SK-N-SH (cell line): Measurements from ENCODE around the gene GSG1L.

Source experiments
- FOXM1 ChIP-seq: IDR thresholded peaks from 2 replicates; pipeline ENCODE4 v1.4.0; 2012; ENCODE audit warnings: low read depth, mild to moderate bottlenecking
- POLR2AphosphoS5 ChIP-seq: IDR thresholded peaks from 2 replicates; pipeline ENCODE4 v1.6.1; 2012; ENCODE audit warnings: low read depth, low read length
- RFX5 ChIP-seq: IDR thresholded peaks from 2 replicates; pipeline ENCODE4 v1.6.1; 2012; ENCODE audit warnings: mild to moderate bottlenecking, improper control_type of control experiment, low read length
- TF ChIP-seq, protein P1 (sequence below): fragments of 200-600 bp; sonication (generic); IDR thresholded peaks from 2 replicates; pipeline ENCODE4 v1.6.1; 2017; ENCODE audit warnings: antibody characterized with exemption, mild to moderate bottlenecking, moderate library complexity
- TF ChIP-seq, protein P2 (sequence below): IDR thresholded peaks from 2 replicates; pipeline ENCODE4 v1.4.0; 2012; ENCODE audit warnings: low read depth, borderline replicate concordance
- TF ChIP-seq, protein P3 (sequence below): IDR thresholded peaks from 2 replicates; pipeline ENCODE4 v1.6.1; 2012; ENCODE audit warnings: mild to moderate bottlenecking, low read depth, low read length, moderate library complexity
- TF ChIP-seq, protein P4 (sequence below): fragments of 150-350 bp; IDR thresholded peaks from 2 replicates; pipeline ENCODE4 v1.6.1; 2017; ENCODE audit warnings: antibody characterized with exemption, low read length, low read depth, borderline replicate concordance

DNA sequence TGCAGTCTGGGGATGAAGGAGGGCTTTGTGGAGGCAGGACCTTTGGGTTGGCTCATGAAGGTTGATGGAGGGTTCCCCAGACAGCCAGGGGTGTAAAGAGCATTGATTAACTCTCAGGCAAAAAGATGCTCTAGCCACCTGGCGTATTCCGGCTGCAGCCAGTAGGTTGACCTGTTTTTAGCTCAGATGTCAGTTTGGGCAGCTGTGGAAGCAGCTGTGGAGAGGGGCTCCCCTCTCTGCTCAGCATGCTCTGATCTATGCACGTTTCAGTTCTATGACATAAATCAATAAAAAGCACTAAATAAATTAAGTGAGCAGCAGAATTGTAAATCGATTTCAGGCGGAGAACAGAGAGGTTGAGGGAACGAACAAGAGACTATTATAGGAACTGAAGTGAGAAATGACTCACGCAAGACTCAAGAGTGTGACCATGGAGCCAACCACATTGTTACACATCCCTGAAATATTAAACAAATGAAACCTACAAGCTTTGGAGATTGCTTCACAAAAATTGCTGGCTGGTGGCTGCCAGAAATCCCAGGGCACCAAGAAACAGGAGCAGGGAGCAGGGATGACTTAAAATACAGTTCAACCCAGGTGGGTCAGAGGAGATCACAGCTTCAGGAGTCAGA, 111.9 kb downstream of the GSG1L start:
- TF ChIP-seq, protein P1, sequence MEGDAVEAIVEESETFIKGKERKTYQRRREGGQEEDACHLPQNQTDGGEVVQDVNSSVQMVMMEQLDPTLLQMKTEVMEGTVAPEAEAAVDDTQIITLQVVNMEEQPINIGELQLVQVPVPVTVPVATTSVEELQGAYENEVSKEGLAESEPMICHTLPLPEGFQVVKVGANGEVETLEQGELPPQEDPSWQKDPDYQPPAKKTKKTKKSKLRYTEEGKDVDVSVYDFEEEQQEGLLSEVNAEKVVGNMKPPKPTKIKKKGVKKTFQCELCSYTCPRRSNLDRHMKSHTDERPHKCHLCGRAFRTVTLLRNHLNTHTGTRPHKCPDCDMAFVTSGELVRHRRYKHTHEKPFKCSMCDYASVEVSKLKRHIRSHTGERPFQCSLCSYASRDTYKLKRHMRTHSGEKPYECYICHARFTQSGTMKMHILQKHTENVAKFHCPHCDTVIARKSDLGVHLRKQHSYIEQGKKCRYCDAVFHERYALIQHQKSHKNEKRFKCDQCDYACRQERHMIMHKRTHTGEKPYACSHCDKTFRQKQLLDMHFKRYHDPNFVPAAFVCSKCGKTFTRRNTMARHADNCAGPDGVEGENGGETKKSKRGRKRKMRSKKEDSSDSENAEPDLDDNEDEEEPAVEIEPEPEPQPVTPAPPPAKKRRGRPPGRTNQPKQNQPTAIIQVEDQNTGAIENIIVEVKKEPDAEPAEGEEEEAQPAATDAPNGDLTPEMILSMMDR: no peak
- TF ChIP-seq FOXM1 (no peak), POLR2AphosphoS5 (no peak), RFX5 (no peak)
- TF ChIP-seq, protein P2, sequence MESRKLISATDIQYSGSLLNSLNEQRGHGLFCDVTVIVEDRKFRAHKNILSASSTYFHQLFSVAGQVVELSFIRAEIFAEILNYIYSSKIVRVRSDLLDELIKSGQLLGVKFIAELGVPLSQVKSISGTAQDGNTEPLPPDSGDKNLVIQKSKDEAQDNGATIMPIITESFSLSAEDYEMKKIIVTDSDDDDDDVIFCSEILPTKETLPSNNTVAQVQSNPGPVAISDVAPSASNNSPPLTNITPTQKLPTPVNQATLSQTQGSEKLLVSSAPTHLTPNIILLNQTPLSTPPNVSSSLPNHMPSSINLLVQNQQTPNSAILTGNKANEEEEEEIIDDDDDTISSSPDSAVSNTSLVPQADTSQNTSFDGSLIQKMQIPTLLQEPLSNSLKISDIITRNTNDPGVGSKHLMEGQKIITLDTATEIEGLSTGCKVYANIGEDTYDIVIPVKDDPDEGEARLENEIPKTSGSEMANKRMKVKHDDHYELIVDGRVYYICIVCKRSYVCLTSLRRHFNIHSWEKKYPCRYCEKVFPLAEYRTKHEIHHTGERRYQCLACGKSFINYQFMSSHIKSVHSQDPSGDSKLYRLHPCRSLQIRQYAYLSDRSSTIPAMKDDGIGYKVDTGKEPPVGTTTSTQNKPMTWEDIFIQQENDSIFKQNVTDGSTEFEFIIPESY: no peak
- TF ChIP-seq, protein P3, sequence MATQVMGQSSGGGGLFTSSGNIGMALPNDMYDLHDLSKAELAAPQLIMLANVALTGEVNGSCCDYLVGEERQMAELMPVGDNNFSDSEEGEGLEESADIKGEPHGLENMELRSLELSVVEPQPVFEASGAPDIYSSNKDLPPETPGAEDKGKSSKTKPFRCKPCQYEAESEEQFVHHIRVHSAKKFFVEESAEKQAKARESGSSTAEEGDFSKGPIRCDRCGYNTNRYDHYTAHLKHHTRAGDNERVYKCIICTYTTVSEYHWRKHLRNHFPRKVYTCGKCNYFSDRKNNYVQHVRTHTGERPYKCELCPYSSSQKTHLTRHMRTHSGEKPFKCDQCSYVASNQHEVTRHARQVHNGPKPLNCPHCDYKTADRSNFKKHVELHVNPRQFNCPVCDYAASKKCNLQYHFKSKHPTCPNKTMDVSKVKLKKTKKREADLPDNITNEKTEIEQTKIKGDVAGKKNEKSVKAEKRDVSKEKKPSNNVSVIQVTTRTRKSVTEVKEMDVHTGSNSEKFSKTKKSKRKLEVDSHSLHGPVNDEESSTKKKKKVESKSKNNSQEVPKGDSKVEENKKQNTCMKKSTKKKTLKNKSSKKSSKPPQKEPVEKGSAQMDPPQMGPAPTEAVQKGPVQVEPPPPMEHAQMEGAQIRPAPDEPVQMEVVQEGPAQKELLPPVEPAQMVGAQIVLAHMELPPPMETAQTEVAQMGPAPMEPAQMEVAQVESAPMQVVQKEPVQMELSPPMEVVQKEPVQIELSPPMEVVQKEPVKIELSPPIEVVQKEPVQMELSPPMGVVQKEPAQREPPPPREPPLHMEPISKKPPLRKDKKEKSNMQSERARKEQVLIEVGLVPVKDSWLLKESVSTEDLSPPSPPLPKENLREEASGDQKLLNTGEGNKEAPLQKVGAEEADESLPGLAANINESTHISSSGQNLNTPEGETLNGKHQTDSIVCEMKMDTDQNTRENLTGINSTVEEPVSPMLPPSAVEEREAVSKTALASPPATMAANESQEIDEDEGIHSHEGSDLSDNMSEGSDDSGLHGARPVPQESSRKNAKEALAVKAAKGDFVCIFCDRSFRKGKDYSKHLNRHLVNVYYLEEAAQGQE: no peak
- TF ChIP-seq, protein P4, sequence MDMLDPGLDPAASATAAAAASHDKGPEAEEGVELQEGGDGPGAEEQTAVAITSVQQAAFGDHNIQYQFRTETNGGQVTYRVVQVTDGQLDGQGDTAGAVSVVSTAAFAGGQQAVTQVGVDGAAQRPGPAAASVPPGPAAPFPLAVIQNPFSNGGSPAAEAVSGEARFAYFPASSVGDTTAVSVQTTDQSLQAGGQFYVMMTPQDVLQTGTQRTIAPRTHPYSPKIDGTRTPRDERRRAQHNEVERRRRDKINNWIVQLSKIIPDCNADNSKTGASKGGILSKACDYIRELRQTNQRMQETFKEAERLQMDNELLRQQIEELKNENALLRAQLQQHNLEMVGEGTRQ: no peak
